PC-3 (cell line): ENCODE data around the gene ST7. TPM values are rescaled to one million over a fixed set of nuclear protein-coding genes. Genes with fewer than 3 reads are reported as not detected.

Source experiments
- ATAC-seq: fragments of 200-7000 bp; cut with Tn5 transposase; 2 replicates; pipeline ENCODE4 v1.9.1; 2020; ENCODE audit warnings: mild to moderate bottlenecking, moderate library complexity
- BruUV-seq: library from RNA; stranded (reverse); fragments of 400-500 nt; replicated peaks from 2 replicates; lab custom pipeline; 2021; lab: Mats Ljungman, UMichigan
- CTCF ChIA-PET: fragments of 300-600 bp; sonication (Branson Sonifier 250); formaldehyde crosslinking; loops from one replicate; lab custom pipeline; 2022; ENCODE audit warnings: antibody characterized with exemption; lab: Charles Lee
- POLR2A ChIA-PET: fragments of 300-600 bp; sonication (Branson Sonifier 250); formaldehyde crosslinking; loops from one replicate; lab custom pipeline; 2022; ENCODE audit warnings: antibody characterized with exemption; ENCODE audit not compliant: unreplicated experiment; lab: Charles Lee
- DNase-seq: peaks from one replicate; pipeline ENCODE4 v3.0.0-alpha.2; 2015
- H2AFZ ChIP-seq: fragments of 300-600 bp; sonication (generic); 2 replicates; pipeline ENCODE4 v1.6.0; 2016; ENCODE audit warnings: antibody characterized with exemption, low read length
- H3F3A ChIP-seq: fragments of 300-600 bp; sonication (generic); one replicate; pipeline ENCODE4 v1.6.0; 2017; ENCODE audit warnings: antibody characterized with exemption, low read length, control low read depth, mild to moderate bottlenecking; ENCODE audit not compliant: unreplicated experiment
- H3K27ac ChIP-seq: fragments of 300-600 bp; sonication (generic); 2 replicates; pipeline ENCODE4 v1.5.1; 2016; ENCODE audit warnings: mild to moderate bottlenecking, low read length
- H3K27me3 ChIP-seq: fragments of 300-600 bp; sonication (generic); 2 replicates; pipeline ENCODE4 v1.6.1; 2016; ENCODE audit warnings: low read length, mixed read lengths
- H3K36me3 ChIP-seq: fragments of 300-600 bp; sonication (generic); 2 replicates; pipeline ENCODE4 v1.6.1; 2016; ENCODE audit warnings: low read depth, mixed run types, low read length, mixed read lengths
- H3K4me1 ChIP-seq: fragments of 300-600 bp; sonication (generic); 2 replicates; pipeline ENCODE4 v1.5.1; 2016; ENCODE audit warnings: low read length; ENCODE audit not compliant: insufficient read depth
- H3K4me2 ChIP-seq: fragments of 300-600 bp; sonication (generic); 2 replicates; pipeline ENCODE4 v1.6.0; 2016; ENCODE audit warnings: low read length
- H3K4me3 ChIP-seq: fragments of 300-600 bp; sonication (generic); 2 replicates; pipeline ENCODE4 v1.5.1; 2016; ENCODE audit warnings: mild to moderate bottlenecking, low read length, mixed read lengths
- H3K79me2 ChIP-seq: fragments of 300-600 bp; sonication (generic); 2 replicates; pipeline ENCODE4 v1.6.1; 2017; ENCODE audit warnings: low read length, mixed read lengths
- H3K9ac ChIP-seq: fragments of 300-600 bp; sonication (generic); 2 replicates; pipeline ENCODE4 v1.6.0; 2016; ENCODE audit warnings: mild to moderate bottlenecking, low read length
- H3K9me2 ChIP-seq: fragments of 300-600 bp; sonication (generic); replicated peaks from 2 replicates; pipeline ENCODE4 v1.6.1; 2016; ENCODE audit warnings: mixed run types, low read length, mixed read lengths
- H3K9me3 ChIP-seq: fragments of 300-600 bp; sonication (generic); 2 replicates; pipeline ENCODE4 v1.6.1; 2016; ENCODE audit warnings: low read length, mixed read lengths
- H4K20me1 ChIP-seq: fragments of 300-600 bp; sonication (generic); 2 replicates; pipeline ENCODE4 v1.6.1; 2016; ENCODE audit warnings: low read length, mixed read lengths
- EZH2 ChIP-seq: fragments of 300-600 bp; sonication (generic); IDR thresholded peaks from one replicate; pipeline ENCODE4 v1.6.1; 2017; ENCODE audit warnings: antibody characterized with exemption, mild to moderate bottlenecking, low read length; ENCODE audit not compliant: unreplicated experiment
- EZH2phosphoT487 ChIP-seq: fragments of 300-600 bp; sonication (generic); IDR thresholded peaks from 2 replicates; pipeline ENCODE4 v1.6.1; 2018; ENCODE audit warnings: mild to moderate bottlenecking, antibody characterized with exemption, low read length, borderline replicate concordance
- intact Hi-C: fragments of 100-400 bp; cut with micrococcal nuclease; formaldehyde crosslinking; loops from 2 replicates; pipeline ENCODE4 v1.9.0; 2023
- total RNA-seq: library from RNA; depleted of rRNA; stranded (reverse); fragments of >200 nt; gene quantifications from 2 replicates; pipeline ENCODE4 v1.2.3, GENCODE V29; 2014
- TF ChIP-seq, protein P1 (sequence below): fragments of 300-600 bp; sonication (generic); conservative IDR thresholded peaks from 2 replicates; pipeline ENCODE4 v1.5.1; 2017; ENCODE audit warnings: antibody characterized with exemption, low read depth, mild to moderate bottlenecking, low read length

Gene ST7
- total RNA-seq, 1 experiment from 2014 or later, result 19.7 TPM

- Histone ChIP-seq H3F3A (no peaks in the 10 kb centered on the region), H3K27ac (no peak overlapping the region), H4K20me1 (no peaks in the 10 kb centered on the region), H3K27me3 (no peaks in the 10 kb centered on the region), H3K9me3 (no peaks in the 10 kb centered on the region), H3K4me3 (no peak overlapping the region), H3K9ac (no peak overlapping the region), H3K9me2 (no peaks in the 10 kb centered on the region), H3K4me1 (no peaks in the 10 kb centered on the region), H2AFZ (no peak overlapping the region), H3K36me3 (no peaks in the 10 kb centered on the region), H3K79me2 (no peaks in the 10 kb centered on the region), H3K4me2 (no peak overlapping the region)
- POLR2A ChIA-PET, result no interaction called here
- DNase-seq (no peak), ATAC-seq (no peak)
- no TSS peak for BruUV-seq
- CTCF ChIA-PET, result no interaction called here
- TF ChIP-seq EZH2 (no peak), EZH2phosphoT487 (no peak)
- TF ChIP-seq, protein P1, sequence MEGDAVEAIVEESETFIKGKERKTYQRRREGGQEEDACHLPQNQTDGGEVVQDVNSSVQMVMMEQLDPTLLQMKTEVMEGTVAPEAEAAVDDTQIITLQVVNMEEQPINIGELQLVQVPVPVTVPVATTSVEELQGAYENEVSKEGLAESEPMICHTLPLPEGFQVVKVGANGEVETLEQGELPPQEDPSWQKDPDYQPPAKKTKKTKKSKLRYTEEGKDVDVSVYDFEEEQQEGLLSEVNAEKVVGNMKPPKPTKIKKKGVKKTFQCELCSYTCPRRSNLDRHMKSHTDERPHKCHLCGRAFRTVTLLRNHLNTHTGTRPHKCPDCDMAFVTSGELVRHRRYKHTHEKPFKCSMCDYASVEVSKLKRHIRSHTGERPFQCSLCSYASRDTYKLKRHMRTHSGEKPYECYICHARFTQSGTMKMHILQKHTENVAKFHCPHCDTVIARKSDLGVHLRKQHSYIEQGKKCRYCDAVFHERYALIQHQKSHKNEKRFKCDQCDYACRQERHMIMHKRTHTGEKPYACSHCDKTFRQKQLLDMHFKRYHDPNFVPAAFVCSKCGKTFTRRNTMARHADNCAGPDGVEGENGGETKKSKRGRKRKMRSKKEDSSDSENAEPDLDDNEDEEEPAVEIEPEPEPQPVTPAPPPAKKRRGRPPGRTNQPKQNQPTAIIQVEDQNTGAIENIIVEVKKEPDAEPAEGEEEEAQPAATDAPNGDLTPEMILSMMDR, result no peak
- intact Hi-C loops, result no loop called here
These were observed 285.2 kb downstream of the ST7 start for GRCh38 chr7:117238472-117238871.

- BruUV-seq, result no TSS peak
- DNase-seq, result no peak
- Histone ChIP-seq H3K79me2 (no peaks in the 10 kb centered on the region), H3F3A (no peaks in the 10 kb centered on the region), H3K9me3 (no peaks in the 10 kb centered on the region), H3K9me2 (no peaks in the 10 kb centered on the region), H3K4me3 (no peak overlapping the region), H3K9ac (no peak overlapping the region), H4K20me1 (no peaks in the 10 kb centered on the region), H3K27ac (no peak overlapping the region), H3K4me1 (no peaks in the 10 kb centered on the region), H3K36me3 (no peaks in the 10 kb centered on the region), H2AFZ (no peak overlapping the region), H3K27me3 (no peaks in the 10 kb centered on the region), H3K4me2 (no peak overlapping the region)
- TF ChIP-seq EZH2 (no peak), EZH2phosphoT487 (no peak)
- TF ChIP-seq, protein P1, result no peak
- ATAC-seq, result no peak
- intact Hi-C loops, result no loop called here
- POLR2A ChIA-PET, result no interaction called here
- CTCF ChIA-PET, result no interaction called here
These were observed 285.6 kb downstream of the ST7 start for GRCh38 chr7:117238937-117239336.

- H4K20me1 ChIP-seq, result no peaks in the 10 kb centered on the region
- TF ChIP-seq EZH2 (no peak), EZH2phosphoT487 (no peak)
- TF ChIP-seq, protein P1, result no peak
- no peaks in the 10 kb centered on the region for H3K9me2 ChIP-seq
- DNase-seq (no peak), ATAC-seq (no peak)
- intact Hi-C loops, result no loop called here
- no peaks in the 10 kb centered on the region for H3K27me3 ChIP-seq
- H3K36me3 ChIP-seq, result no peaks in the 10 kb centered on the region
- no TSS peak for BruUV-seq
- POLR2A ChIA-PET, result no interaction called here
- no peaks in the 10 kb centered on the region for H3K9me3 ChIP-seq
- no peaks in the 10 kb centered on the region for H3F3A ChIP-seq
- H3K27ac ChIP-seq, result no peak overlapping the region
- no peak overlapping the region for H3K9ac ChIP-seq
- CTCF ChIA-PET, result no interaction called here
- no peak overlapping the region for H3K4me3 ChIP-seq
- no peak overlapping the region for H2AFZ ChIP-seq
- H3K4me2 ChIP-seq, result no peak overlapping the region
- H3K79me2 ChIP-seq, result no peaks in the 10 kb centered on the region
- no peaks in the 10 kb centered on the region for H3K4me1 ChIP-seq
These were observed 287.8 kb downstream of the ST7 start for GRCh38 chr7:117241088-117241487.
